Stomach (tissue), 9 donors: ENCODE data around the gene USP19. TPM values are rescaled to one million over a fixed set of nuclear protein-coding genes. Genes with fewer than 3 reads are reported as not detected.

ENCODE experiments used
- DNase-seq, 2 donors: peaks; one replicate each; pipeline versions ENCODE4 v3.0.0 to v3.0.0-alpha.2; 2013 to 2019
- H3K27ac ChIP-seq, 5 donors: fragments of 200-600 bp in 4 of 5; sonication (generic) in 4 of 5; one replicate each; pipeline ENCODE4 v1.5.1; 2013 to 2019; ENCODE audit warnings: mild to moderate bottlenecking in 1 of 5, moderate library complexity in 1 of 5
- H3K27me3 ChIP-seq, 3 donors: fragments of 200-600 bp; sonication (generic); one replicate each; pipeline ENCODE4 v1.5.1; 2017 to 2019; ENCODE audit warnings: mixed run types in 1 of 3
- H3K36me3 ChIP-seq, 4 donors: fragments of 200-600 bp; sonication (generic); 1 replicate in 3 of 4; 2 replicates in 1 of 4; pipeline ENCODE4 v1.5.1; 2016 to 2019
- H3K4me1 ChIP-seq, 4 donors: fragments of 200-600 bp; sonication (generic); one replicate each; pipeline ENCODE4 v1.5.1; 2016 to 2019
- H3K4me3 ChIP-seq, 4 donors: fragments of 200-600 bp; sonication (generic) in 3 of 4; one replicate each; pipeline ENCODE4 v1.5.1; 2016 to 2019; ENCODE audit warnings: mild to moderate bottlenecking in 1 of 4
- H3K9me3 ChIP-seq, 4 donors: fragments of 200-600 bp; sonication (generic); one replicate each; pipeline ENCODE4 v1.5.1; 2016 to 2019
- EP300 ChIP-seq: sonication (generic); formaldehyde crosslinking; IDR thresholded peaks from one replicate; pipeline ENCODE4 v1.6.1; 2017; ENCODE audit warnings: antibody characterized with exemption
- POLR2A ChIP-seq, 4 donors: fragments of 450-650 bp; IDR thresholded peaks; one replicate each; pipeline ENCODE4 v1.6.1; 2016; ENCODE audit warnings: antibody characterized with exemption in 4 of 4, control low read depth in 2 of 4, mild to moderate bottlenecking in 1 of 4, moderate library complexity in 1 of 4
- POLR2AphosphoS5 ChIP-seq, 3 donors: sonication (generic); formaldehyde crosslinking; IDR thresholded peaks; one replicate each; pipeline ENCODE4 v1.6.1; 2016; ENCODE audit warnings: antibody characterized with exemption in 3 of 3
- WGBS, 5 donors: extraction: QIAGEN DNeasy Blood & Tissue Kit in 3 of 5; methylation state at CpG; one replicate each; pipeline versions ENCODE4 v1.1.5 to v1.1.7; 2013 to 2018; 5-methylcytosine and 5-hydroxymethylcytosine counted together
- intact Hi-C: fragments of 100-400 bp; cut with DNase I; formaldehyde crosslinking; loops from one replicate; pipeline ENCODE4 v1.15.1; 2023; ENCODE audit warnings: low total_unique reads
- polyA plus RNA-seq, 3 donors: library from polyadenylated mRNA; stranded (reverse); fragments of 200-250 nt; gene quantifications; one replicate each; pipeline ENCODE4 v1.2.3, GENCODE V29; 2013
- small RNA-seq, 4 donors: library from RNA; depleted of rRNA; stranded (forward); fragments of <200 nt; gene quantifications; one replicate each; pipeline ENCODE3, GENCODE V24; 2016
- total RNA-seq, 5 donors: library from RNA; depleted of rRNA; stranded (reverse); fragments of >200 nt; gene quantifications; one replicate each; pipeline versions ENCODE4 v1.1.0 to v1.2.3, GENCODE V29; 2014 to 2016
- TF ChIP-seq, protein P1 (sequence below), 7 experiments: fragments of 450-650 bp in 4 of 7; fragments of 200-600 bp in 3 of 7; sonication (generic) in 3 of 7; IDR thresholded peaks; one replicate each; pipeline ENCODE4 v1.5.1; 2016 to 2019; ENCODE audit warnings: antibody characterized with exemption in 7 of 7, control low read depth in 2 of 7, mild to moderate bottlenecking in 1 of 7
- donor health status: healthy with polysubstance abuse.
- donor health status: Bipolar disorder and iron deficiency.
- donor health status: healthy.

The USP19 gene
- total and polyA plus RNA-seq, 8 donors, result 15.6 to 77.2 (median 30.5) TPM

- Histone ChIP-seq H3K9me3 (no peaks in the 10 kb centered on the region), H3K36me3 (peaks cover 71 to 85% (median 81%) of the 10 kb centered on the region in 4 donors), H3K4me3 (no peak overlapping the region), H3K4me1 (peaks cover 0 to 15% (median 4%) of the 10 kb centered on the region in 4 donors), H3K27ac (no peak overlapping the region), H3K27me3 (no peaks in the 10 kb centered on the region)
- intact Hi-C loops, result no loop called here
- no peak for TF ChIP-seq POLR2A (IDR thresholded peaks at IDR 0.05)
- no peak for TF ChIP-seq POLR2AphosphoS5 (IDR thresholded peaks at IDR 0.05)
- TF ChIP-seq EP300, result no peak
- TF ChIP-seq, protein P1, sequence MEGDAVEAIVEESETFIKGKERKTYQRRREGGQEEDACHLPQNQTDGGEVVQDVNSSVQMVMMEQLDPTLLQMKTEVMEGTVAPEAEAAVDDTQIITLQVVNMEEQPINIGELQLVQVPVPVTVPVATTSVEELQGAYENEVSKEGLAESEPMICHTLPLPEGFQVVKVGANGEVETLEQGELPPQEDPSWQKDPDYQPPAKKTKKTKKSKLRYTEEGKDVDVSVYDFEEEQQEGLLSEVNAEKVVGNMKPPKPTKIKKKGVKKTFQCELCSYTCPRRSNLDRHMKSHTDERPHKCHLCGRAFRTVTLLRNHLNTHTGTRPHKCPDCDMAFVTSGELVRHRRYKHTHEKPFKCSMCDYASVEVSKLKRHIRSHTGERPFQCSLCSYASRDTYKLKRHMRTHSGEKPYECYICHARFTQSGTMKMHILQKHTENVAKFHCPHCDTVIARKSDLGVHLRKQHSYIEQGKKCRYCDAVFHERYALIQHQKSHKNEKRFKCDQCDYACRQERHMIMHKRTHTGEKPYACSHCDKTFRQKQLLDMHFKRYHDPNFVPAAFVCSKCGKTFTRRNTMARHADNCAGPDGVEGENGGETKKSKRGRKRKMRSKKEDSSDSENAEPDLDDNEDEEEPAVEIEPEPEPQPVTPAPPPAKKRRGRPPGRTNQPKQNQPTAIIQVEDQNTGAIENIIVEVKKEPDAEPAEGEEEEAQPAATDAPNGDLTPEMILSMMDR (IDR thresholded peaks at IDR 0.05), result no peak
- 94 to 96% (median 95%) methylated on average over 13 of the region's 13 CpGs for WGBS, 5 donors
- no peak for DNase-seq
These were observed 44.5 kb downstream of the USP19 start for GRCh38 chr3:49076116-49076515.

Small RNAs within 50 kb of the gene (small RNA-seq; reads per million reads assigned to genes)
- 0 reads per million in 4 donors for gene RN7SL182P

Other genes starting within 250 kb of the USP19 start
- gene SLC25A20, start 221.9 kb downstream of the USP19 start, total RNA-seq, result 100 to 1,000 TPM in 1 of 5 donors, 10 to 100 TPM in 3, 1 to 10 TPM in 1; 7.5 to 142 (median 18.8) TPM
- gene SLC25A20, start 221.9 kb downstream of the USP19 start, polyA plus RNA-seq, result 10 to 100 TPM in 2 of 3 donors, 1 to 10 TPM in 1; 7.7 to 24.1 (median 17.9) TPM
- gene ARIH2, start 202.0 kb downstream of the USP19 start, total RNA-seq, result 100 to 1,000 TPM in 3 of 5 donors, 10 to 100 TPM in 2; 29.8 to 202 (median 130) TPM
- 10 to 100 TPM; 30.0 to 51.9 (median 40.2) TPM for gene ARIH2, start 202.0 kb downstream of the USP19 start, polyA plus RNA-seq
- 100 to 1,000 TPM in 3 of 5 donors, 10 to 100 TPM in 2; 34.0 to 383 (median 158) TPM for gene P4HTM, start 130.6 kb downstream of the USP19 start, total RNA-seq
- 10 to 100 TPM; 19.1 to 49.2 (median 21.2) TPM for gene P4HTM, start 130.6 kb downstream of the USP19 start, polyA plus RNA-seq
- 100 to 1,000 TPM in 4 of 5 donors, 10 to 100 TPM in 1; 51.6 to 184 (median 151) TPM for gene WDR6, start 113.4 kb downstream of the USP19 start, total RNA-seq
- 100 to 1,000 TPM in 1 of 3 donors, 10 to 100 TPM in 2; 59.4 to 133 (median 65.3) TPM for gene WDR6, start 113.4 kb downstream of the USP19 start, polyA plus RNA-seq
- 10 to 100 TPM in 4 of 5 donors, 1 to 10 TPM in 1; 2.3 to 74.1 (median 47.1) TPM for gene DALRD3, start 102.2 kb downstream of the USP19 start, total RNA-seq
- 10 to 100 TPM; 34.9 to 41.4 (median 35.0) TPM for gene DALRD3, start 102.2 kb downstream of the USP19 start, polyA plus RNA-seq
- gene NDUFAF3, start 98.7 kb downstream of the USP19 start, total RNA-seq, result 10 to 100 TPM; 41.3 to 74.8 (median 44.9) TPM
- gene NDUFAF3, start 98.7 kb downstream of the USP19 start, polyA plus RNA-seq, result 100 to 1,000 TPM in 1 of 3 donors, 10 to 100 TPM in 2; 93.3 to 105 (median 94.2) TPM
- gene IMPDH2, start 91.4 kb downstream of the USP19 start, total RNA-seq, result 100 to 1,000 TPM in 3 of 5 donors, 10 to 100 TPM in 2; 50.4 to 159 (median 107) TPM
- gene IMPDH2, start 91.4 kb downstream of the USP19 start, polyA plus RNA-seq, result 100 to 1,000 TPM in 2 of 3 donors, 10 to 100 TPM in 1; 90.9 to 156 (median 107) TPM
- 100 to 1,000 TPM in 1 of 5 donors, 10 to 100 TPM in 4; 27.2 to 105 (median 63.4) TPM for gene QRICH1, start 26.8 kb downstream of the USP19 start, total RNA-seq
- gene QRICH1, start 26.8 kb downstream of the USP19 start, polyA plus RNA-seq, result 10 to 100 TPM; 16.1 to 29.7 (median 19.4) TPM
- 100 to 1,000 TPM; 151 to 418 (median 217) TPM for gene QARS1, start 16.1 kb downstream of the USP19 start, total RNA-seq
- 100 to 1,000 TPM; 241 to 303 (median 265) TPM for gene QARS1, start 16.1 kb downstream of the USP19 start, polyA plus RNA-seq
- gene LAMB2, start 12.2 kb upstream of the USP19 start, total RNA-seq, result 100 to 1,000 TPM; 195 to 578 (median 552) TPM
- 100 to 1,000 TPM; 198 to 333 (median 200) TPM for gene LAMB2, start 12.2 kb upstream of the USP19 start, polyA plus RNA-seq
- gene CCDC71, start 45.5 kb upstream of the USP19 start, total RNA-seq, result 10 to 100 TPM in 3 of 5 donors, 1 to 10 TPM in 2; 2.3 to 22.6 (median 12.9) TPM
- gene CCDC71, start 45.5 kb upstream of the USP19 start, polyA plus RNA-seq, result 10 to 100 TPM; 11.4 to 15.6 (median 12.6) TPM
- gene KLHDC8B, start 50.8 kb upstream of the USP19 start, total RNA-seq, result 10 to 100 TPM; 11.6 to 41.1 (median 20.6) TPM
- gene KLHDC8B, start 50.8 kb upstream of the USP19 start, polyA plus RNA-seq, result 10 to 100 TPM; 15.2 to 37.7 (median 17.6) TPM
- 10 to 100 TPM in 1 of 5 donors, 1 to 10 TPM in 4; 2.7 to 32.7 (median 3.9) TPM for gene C3orf62, start 156.4 kb upstream of the USP19 start, total RNA-seq
- gene C3orf62, start 156.4 kb upstream of the USP19 start, polyA plus RNA-seq, result 1 to 10 TPM; 1.7 to 7.6 (median 2.5) TPM
- 100 to 1,000 TPM in 2 of 5 donors, 10 to 100 TPM in 3; 21.9 to 123 (median 29.9) TPM for gene USP4, start 219.2 kb upstream of the USP19 start, total RNA-seq
- 10 to 100 TPM; 22.7 to 25.8 (median 22.9) TPM for gene USP4, start 219.2 kb upstream of the USP19 start, polyA plus RNA-seq
- gene GPX1, start 237.5 kb upstream of the USP19 start, total RNA-seq, result 100 to 1,000 TPM in 3 of 5 donors, 10 to 100 TPM in 2; 58.4 to 350 (median 155) TPM
- gene GPX1, start 237.5 kb upstream of the USP19 start, polyA plus RNA-seq, result 100 to 1,000 TPM; 344 to 452 (median 355) TPM